Coronary artery (tissue), 2 donors: ENCODE results near the gene CDK5RAP3.
"Not testable (repeated sequence)": the region's sequence is repeated elsewhere in the genome, so short reads cannot be mapped to it uniquely, and the experiment has no call there.

Experiments used
- DNase-seq: peaks from one replicate; pipeline ENCODE4 v3.0.0-alpha.2; 2017; ENCODE audit warnings: low spot score
- H3K27ac ChIP-seq, 2 donors: fragments of 200-600 bp; sonication (generic); one replicate each; pipeline ENCODE4 v1.5.1; 2016 to 2019
- H3K4me3 ChIP-seq: fragments of 200-600 bp; sonication (generic); 2 replicates; pipeline ENCODE4 v1.5.1; 2016; ENCODE audit warnings: mild to moderate bottlenecking, moderate library complexity
- CTCF ChIP-seq: fragments of 200-600 bp; sonication (generic); IDR thresholded peaks from one replicate; pipeline ENCODE4 v1.5.1; 2019; ENCODE audit warnings: antibody characterized with exemption

The CDK5RAP3 gene

GRCh38 chr17:47931848-47932247 lies 39.1 kb upstream of the CDK5RAP3 start:
- H3K27ac ChIP-seq: no peak overlapping the region
- no peak overlapping the region for H3K4me3 ChIP-seq
- DNase-seq: no peak
- no peak for TF ChIP-seq CTCF

GRCh38 chr17:47934856-47935255 lies 36.1 kb upstream of the CDK5RAP3 start:
- Histone ChIP-seq H3K27ac (no peak overlapping the region), H3K4me3 (no peak overlapping the region)
- DNase-seq: no peak
- no peak for TF ChIP-seq CTCF

- not testable (repeated sequence) for DNase-seq, H3K27ac ChIP-seq, H3K4me3 ChIP-seq
Observed at GRCh38 chr17:47935468-47935867, 35.4 kb upstream of the CDK5RAP3 start.

GRCh38 chr17:47935961-47936360 lies 35.0 kb upstream of the CDK5RAP3 start:
- Histone ChIP-seq H3K27ac (no peak overlapping the region), H3K4me3 (no peak overlapping the region)
- no peak for DNase-seq
- TF ChIP-seq CTCF: no peak

GRCh38 chr17:47937941-47938340 lies 33.0 kb upstream of the CDK5RAP3 start:
- DNase-seq: no peak
- Histone ChIP-seq H3K4me3 (no peak overlapping the region), H3K27ac (no peak overlapping the region)
- TF ChIP-seq CTCF: no peak

GRCh38 chr17:47941246-47942095 lies 29.4 kb upstream of the CDK5RAP3 start, which contains the start of gene PNPO:
PNPO (plus strand) TSS chr17:47941571; CDS start chr17:47941676, 105 bp downstream.
- peak; percentile 98 for DNase-seq
- Histone ChIP-seq H3K4me3 (peak within 1 kb of the TSS; percentile 87), H3K27ac (peak within 1 kb of the TSS; percentile 66 to 88)
- TF ChIP-seq CTCF: no peak

GRCh38 chr17:47942096-47942510 lies 28.8 kb upstream of the CDK5RAP3 start:
- Histone ChIP-seq H3K27ac (peak overlapping the region; percentile 66 to 88), H3K4me3 (peak overlapping the region; percentile 87)
- DNase-seq: no peak
- TF ChIP-seq CTCF: no peak
